ENCODE results near the gene SPEM2. TPM values are rescaled to one million over a fixed set of nuclear protein-coding genes. Genes with fewer than 3 reads are reported as not detected.

Gene SPEM2
- total RNA-seq, 1 donor from 2014 or later: not detected

DNA sequence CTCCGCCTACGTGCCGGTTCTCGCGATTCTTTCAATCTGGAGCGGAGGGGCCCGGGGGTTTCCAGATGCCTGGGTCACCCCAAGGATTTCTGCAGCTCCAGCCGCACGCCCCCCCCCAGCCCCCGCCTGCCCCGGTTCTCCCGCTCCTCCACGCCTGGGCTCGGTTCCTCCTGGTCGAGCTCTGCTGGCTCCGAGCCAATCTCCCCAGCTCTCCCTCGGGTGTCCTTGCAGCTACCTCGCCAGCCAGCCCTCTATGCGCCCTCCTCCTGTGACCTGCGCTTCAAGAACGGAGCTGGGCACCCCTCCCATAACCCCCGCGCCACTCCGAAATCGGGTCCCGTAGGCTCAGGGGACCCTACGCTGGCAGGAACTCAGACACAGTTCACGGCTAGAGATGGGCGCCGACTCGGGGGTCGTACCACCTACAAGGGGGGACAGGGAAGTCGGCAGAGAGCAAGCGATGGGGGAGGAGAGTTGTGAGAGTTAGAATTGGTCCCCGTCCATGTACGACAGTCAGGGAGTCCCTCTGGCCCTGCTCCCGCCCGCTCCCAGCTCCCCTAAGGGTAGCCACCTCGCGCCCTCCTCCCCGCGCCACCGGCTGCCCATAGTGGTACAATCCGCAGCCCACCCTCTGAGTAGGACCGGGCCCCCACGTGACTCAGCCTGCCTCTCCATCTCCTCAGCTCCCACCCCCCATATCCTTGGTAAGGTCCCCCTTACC, 14.9 kb downstream of the SPEM2 start:
- DNase-seq (ENCODE audit: low spot score): no peak

DNA sequence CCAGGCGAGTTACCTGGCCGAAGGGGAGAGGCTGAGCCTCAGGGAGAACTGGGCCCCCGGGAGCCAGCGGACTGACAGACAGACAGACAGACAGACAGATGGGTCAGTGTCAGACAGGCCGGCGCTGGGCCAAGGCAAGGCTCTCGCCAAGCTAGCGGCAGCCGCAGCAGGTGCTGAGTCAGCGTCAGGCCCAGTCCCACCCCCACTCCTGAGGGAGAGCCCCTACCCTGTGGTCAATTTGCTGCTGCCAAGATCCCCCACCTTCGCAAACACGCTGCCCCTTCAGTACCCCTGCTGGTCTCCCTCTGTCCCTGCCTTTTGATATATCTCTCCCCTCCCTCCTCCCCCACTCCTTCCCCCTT, 15.4 kb downstream of the SPEM2 start:
- DNase-seq (ENCODE audit: low spot score): no peak

DNA sequence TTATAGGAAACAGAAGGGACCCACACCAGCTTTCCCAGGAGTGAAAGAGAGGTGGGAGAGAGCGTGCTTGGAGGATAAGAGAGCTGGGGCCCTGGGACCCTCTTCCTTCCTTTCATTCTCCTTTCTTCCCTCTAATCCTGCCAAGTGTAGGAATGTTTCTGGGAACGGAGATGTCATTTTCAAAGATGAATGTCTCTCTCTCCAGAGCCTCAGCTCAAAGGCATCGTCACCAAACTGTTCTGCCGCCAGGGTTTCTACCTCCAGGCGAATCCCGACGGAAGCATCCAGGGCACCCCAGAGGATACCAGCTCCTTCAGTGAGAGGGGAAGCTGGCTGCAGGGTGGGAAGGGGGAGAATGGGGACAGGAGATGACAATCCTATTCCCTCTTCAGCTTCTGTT, 15.8 kb downstream of the SPEM2 start:
- no peak for DNase-seq (ENCODE audit: low spot score)

DNA sequence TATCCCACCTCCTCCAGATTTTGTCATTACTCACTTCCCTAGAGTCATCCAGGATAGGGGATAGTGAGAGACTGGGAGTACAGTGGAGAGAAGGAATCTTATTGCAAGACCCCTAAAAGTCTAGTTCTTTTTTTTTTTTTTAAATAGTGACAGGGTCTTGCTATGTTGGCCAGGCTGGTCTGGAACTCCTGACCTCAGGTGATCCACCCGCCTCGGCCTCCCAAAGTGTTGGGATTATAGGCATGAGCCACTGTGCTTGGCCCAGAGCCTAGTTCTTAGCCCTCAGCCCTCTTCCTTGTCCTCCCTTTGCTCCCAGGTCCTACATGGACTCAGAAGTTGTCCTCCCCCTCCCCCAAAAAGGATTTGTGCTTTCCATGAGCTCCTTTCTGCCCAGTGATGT, 16.7 kb downstream of the SPEM2 start:
- no peak for DNase-seq (ENCODE audit: low spot score)

DNA sequence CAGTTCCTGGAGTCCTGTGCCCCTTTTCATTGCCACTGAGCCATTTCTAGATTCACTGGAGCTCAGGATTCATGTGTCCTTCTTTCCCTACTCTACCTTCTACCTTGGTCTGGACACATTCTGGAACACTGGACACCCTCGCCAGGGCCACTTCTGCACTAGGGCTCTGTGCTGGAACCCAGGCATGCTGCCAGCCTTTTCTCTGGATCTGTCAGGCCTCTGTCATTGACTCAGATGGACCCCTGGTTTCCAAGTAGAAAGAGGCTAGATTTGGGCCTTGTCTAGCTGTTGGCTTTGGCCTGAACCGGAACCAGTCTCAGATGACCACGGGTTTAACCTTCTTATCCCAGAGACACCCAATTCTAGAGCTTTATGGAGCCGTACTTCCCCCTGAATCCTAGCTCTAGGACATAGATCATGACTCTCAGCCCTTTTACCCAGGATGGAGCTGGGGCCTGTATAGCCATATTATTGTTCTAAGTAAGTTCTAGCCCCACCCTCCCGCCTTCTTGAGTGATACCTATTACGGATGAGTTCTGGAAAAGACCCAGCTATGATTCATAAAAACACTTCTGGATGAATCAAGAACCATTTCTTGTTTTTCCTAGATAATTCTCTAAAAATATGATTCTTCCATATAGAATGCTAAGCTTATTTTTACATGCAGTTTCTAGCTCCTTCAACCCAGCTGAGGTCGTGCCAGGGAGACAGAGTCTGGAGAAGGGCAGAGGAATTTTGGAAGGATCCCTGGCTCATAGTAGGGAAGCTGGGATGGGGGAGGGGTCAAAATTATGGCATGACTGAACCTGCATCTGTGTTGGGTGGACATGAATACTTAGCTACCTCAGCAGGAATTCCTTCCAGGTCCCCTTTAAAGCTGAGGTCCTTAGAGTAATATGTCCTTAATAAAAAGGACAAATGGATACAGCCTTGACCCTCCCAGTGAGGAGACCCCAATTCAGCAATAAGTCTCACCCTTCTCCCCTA, 18.4 kb downstream of the SPEM2 start:
- no peak for DNase-seq (ENCODE audit: low spot score)

DNA sequence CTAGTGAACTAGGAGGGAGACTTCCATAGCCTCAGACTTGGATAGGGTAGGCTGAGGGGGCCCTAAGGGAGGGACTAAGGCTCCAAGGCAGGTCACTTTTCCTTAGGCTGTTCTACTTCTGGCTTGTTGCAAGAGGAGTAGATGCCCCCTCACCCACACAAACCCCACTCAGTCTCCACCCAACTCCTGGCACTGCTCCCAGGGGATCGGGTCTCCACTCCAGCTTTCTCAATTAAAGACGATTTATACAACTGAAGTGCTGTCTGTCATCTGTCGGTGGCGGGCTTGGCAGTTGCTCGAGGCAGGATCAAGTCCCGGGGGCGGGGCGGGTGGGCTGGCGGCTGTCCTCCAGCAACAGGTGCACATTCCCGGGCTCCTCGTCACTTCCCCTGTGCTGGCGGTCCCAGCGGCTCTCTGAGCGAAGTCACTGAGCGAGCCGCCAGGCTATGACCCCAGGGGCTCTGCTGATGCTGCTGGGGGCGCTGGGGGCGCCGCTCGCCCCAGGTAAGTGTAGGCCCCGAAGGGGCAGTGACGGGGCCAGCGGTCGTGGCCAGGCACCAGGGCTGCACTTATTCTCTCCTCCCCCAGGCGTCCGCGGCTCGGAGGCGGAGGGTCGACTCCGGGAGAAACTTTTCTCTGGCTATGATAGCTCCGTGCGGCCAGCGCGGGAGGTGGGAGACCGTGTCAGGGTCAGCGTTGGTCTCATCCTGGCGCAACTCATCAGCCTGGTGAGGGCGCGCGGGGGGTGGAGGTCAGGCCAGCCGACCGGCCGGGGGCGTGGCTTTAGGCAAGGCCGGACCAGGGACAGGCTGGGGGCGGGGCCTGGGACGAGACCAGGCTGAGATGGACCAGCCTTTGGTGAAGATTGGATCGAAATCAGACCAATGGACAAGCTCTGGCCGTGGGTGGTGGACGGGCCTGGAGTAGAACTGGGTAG, 19.5 kb downstream of the SPEM2 start, which contains the start of gene CHRNB1:
TSS of gene CHRNB1 (plus strand) at position 380 of the 937 bp plus-strand sequence. CDS start at position 447, 67 bp downstream.
- no peak for DNase-seq (ENCODE audit: low spot score)

DNA sequence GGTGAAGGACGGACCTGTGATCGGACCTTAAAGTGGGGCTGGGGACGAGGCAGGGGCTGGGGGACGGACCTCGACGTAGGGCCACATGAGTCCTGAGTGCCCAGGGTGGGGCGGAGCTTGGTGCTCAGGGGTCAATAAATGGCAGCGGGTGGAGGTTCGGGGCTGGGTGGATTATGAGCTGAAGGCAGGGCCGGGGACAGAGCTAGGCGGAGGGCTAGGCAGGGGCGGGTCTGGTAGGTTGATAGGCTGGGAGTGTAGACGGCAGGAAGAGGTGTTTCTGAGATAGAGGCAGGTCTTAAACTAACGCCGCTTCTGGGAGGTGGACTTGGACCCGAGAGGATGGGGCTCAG, 20.2 kb downstream of the SPEM2 start:
- DNase-seq (ENCODE audit: low spot score): no peak

DNA sequence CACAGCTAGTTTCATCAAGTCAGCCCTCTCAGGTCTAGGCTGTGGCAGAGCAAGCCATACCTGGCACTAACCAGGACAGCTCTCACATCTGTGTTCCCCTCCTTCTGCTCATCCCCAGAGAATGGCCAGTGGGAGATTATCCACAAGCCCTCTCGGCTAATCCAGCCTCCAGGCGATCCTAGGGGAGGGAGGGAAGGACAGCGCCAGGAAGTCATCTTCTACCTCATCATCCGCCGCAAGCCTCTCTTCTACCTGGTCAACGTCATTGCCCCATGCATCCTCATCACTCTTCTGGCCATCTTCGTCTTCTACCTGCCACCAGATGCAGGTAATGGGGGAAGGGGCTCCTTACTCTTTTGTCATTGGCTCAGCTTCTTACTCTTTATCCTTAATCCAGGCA, 23.0 kb downstream of the SPEM2 start:
- no peak for DNase-seq (ENCODE audit: low spot score)

DNA sequence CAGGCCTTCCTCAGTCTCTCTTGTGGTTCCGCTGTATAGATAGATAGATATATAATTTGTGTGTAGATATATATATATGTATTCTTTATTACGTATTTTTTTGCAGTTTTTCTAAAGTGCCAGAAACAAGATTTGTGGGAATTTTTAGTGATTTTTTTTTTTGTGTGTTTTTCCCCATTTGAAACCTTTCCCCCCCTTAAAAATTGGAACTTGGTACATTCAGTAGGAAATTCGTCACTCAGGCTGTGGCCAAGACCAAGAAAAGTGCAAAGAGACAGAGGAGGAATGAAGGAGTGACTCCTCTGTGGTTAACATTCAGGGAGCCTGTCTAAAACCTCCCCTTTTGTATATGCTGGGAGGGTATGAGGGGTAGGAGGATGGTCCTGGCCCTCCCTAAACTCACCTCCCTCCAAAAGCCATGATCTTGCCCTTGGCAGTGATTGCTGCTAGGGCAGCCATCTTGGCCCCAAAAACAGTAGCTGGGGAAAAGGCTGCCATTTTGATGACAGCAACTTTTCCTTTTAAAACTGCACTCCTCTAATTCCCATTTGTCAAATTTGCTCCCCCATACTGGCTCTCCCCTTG, 34.6 kb downstream of the SPEM2 start:
- DNase-seq (ENCODE audit: low spot score): no peak

DNA sequence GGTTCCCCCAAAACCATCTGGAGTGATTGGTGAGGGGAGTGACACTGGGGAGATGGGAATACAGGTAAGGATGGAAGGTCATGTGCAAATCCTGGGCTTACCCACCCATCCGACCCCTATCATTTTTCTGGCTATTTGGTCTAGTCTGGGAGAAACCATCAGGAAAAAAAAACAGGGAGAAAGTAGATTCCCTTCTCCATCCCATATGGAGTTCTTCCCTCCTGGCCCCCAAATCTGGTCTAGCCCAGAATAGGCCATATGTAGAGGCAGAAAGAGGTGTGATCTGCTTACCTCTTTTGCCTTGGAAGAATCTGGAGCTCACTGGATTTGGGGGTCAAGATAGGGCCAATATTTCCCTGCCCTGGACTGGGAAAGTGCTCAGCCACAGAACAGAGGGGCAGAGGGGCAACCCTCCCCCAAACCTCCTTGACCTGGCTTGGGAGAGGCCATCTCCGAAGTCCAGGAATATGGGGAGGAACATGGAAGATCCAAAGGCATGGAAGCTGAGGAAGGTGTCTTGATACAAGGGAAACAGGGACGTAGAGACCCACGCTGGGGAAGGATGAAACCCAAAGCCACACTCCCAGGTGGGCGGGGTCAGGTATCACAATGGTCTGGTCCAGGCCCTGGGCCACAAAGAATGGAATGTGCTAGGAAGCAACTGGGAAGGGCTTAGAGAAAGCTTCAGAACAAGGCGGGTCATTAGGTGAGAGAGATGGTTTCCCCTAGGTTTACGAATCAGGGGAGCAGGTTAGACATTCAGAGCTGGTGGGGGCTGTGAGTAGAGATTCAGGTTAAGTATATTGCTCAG, 35.6 kb downstream of the SPEM2 start:
- DNase-seq (ENCODE audit: low spot score): no peak

DNA sequence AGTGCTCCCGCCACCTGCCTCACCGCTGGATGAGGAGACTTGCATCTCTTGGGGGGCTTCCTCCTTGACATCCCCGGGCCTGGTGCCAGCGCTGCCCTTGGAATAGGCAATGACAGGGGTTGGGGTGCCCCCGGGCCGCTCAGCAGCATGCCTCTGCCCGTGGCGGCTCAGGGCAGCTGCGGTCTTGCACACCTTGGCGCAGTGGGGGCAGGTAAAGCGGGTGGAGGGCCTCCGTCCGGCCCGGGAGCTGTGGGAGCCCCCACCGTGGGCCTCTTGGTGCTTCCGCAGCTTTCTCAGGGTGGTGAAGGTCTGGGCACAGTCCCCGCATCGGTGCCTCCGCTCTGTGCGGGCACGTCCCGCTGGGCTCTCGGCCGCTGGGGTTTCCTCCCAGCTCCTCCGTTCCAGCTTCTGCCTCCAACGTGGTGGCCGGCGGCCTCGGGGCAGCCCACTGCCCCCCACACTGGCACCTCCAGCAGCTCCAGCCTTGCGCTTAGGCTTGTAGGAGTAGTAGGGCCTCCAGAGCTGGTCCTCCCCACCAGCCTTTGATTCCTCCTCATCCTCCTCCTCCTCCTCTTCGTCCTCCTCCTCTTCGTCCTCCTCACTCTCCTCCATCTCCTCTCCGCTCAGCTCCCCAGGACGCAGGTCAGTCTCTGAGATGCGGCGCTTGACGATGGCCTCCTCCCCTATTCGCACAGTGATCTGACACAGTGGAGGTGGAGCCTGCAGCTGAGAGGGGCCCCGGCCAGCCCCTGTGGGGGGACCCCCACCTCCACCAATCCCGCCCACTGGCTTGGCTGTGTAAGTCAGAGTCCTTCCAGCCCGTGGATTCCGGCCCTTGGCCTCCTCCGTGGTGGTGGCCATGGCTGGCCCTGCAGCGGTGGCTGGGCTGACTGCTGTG, 37.3 kb downstream of the SPEM2 start:
- DNase-seq (ENCODE audit: low spot score): no peak

DNA sequence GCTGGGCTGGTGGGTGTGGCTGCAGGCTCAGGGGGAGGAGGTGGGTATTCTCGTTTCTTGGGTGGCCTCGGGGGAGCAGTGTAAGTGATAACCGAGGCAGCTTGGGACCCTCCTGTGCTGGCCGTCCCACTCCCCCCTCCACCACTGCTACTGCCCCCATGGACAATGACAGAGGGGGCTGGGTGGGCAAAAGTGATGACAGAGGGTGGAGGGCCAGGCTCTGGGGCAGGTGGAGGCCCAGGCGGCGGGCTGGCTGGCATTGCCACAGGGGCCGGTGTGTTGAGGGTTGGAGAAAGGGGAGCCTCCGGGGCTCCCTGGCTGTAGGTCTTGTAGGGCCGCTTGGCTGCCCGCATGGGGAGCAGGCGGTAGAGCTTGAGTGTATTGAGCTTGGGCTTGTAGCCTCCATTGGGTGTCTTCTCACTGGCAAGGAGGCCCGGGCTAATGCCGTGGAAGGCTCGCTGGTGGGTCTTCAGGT, 38.0 kb downstream of the SPEM2 start:
- no peak for DNase-seq (ENCODE audit: low spot score)

DNA sequence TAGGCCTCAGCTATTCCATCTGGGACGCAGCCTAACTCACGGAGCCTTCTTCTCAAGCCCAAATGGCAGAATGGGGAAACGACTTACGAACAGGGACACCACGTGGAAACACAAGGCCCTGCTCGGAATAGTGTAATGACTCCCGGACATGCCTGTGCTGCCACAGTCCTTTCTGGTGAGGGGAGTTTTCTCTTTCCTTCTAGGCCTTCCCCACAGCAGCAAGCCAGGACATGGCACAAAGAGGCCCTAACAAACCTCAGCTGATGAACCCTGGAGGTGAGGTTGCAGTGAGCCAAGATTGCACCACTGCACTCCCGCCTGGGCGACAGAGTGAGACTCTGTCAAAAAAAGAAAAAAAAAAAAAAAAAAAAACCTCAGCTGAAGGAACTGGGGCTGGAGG, 38.7 kb downstream of the SPEM2 start:
- DNase-seq (ENCODE audit: low spot score): no peak

DNA sequence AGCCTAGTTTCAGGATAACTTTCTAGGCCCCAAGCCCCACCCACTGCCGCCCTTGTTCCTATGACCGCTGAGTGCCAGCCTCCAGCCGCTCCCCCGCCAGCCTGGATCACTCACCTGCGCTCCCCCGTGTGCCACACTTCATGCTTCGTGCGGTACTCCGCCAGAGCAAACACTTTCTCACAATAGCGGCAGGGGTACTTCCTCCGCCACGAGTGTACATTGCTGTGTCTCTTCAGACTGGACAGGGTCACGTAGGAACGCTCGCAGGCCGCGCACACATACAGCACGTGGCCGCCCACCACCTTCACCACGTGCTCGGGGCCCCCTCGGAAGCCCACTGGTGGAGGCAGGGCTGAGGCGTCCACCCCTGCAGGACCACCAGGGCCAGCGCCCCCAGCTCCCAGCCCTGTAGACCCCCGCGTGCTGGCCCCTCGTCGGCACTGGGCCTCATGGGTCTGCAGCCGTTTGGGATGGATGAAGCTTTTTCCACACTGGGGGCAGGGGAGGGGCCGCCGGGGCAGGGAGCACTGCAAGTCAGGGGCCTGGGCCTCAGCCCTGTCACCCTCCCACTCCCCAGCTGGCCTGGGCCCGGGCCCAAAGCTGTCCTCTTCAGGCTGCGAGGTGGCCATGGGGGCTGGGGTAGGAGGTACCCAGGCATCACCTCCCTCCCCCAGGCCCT, 40.3 kb downstream of the SPEM2 start:
- no peak for DNase-seq (ENCODE audit: low spot score)

DNA sequence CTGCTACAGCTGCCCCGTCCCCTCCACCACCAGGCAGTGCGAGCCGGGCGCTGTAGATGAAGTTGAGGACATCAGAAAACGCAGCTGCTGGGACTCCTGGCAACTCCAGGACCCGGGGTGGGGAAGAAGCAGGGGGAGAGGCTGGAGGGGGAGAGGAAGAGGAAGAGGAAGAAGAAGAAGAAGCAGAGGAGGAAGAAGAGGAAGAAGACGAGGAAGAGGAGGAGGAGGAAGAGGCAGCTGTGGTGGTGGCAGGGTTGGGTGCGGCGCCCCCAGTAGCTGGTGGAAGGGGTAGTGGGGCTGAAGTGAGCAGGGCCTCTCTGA, 40.9 kb downstream of the SPEM2 start:
- DNase-seq (ENCODE audit: low spot score): no peak

DNA sequence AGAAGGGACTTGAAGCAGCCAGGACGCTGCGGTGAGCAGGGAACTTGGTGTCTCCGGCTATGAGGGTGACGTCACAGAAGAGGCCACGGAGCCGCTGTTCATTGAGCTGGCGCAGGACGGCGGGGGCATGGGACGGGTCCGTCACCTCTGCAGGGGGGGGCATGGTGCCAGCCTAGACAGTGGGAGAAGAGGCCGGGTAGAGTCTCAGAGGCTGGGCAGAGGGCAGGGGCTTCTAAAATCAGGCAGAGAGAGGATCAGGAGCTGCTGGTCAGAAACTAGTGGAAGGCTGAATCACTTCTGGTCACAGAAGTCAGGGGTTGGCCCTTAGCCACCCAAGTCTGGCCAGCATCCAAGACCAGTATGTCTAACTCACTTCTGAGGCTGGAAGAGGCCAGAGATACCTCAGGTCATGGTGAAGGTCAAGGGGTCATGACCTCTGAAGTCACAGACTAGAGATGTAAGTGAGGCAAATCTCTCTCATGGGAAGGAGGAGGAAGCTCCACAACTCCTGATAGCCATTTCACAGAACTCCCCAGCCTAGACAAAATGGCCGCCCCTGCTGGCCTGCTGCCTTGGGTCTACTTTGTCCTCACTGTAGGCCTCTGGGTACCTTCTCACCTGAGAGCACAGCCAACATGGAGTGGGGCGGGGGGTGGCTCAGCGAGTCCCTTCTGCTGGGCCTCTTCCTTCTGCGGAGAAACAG, 41.4 kb downstream of the SPEM2 start:
- DNase-seq (ENCODE audit: low spot score): no peak

DNA sequence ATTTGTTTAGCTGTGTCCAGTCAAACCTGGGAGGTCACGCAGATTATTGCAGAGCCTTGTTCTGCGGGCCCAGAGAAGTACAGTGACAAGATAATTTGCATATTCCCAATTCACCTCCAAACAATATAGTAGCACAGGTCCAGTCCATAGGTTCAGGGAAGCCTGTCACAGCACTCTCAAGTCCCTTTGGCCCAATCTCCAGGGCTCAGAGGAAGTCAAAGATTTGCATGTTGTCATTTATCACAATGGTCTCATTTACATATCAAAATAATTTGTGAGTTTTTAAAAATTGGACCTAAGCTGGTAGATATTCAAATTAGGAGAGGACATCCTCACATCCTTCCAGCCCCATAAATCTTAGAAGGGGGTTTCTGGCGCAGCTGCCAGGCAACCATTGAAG, 42.1 kb downstream of the SPEM2 start:
- DNase-seq (ENCODE audit: low spot score): no peak

DNA sequence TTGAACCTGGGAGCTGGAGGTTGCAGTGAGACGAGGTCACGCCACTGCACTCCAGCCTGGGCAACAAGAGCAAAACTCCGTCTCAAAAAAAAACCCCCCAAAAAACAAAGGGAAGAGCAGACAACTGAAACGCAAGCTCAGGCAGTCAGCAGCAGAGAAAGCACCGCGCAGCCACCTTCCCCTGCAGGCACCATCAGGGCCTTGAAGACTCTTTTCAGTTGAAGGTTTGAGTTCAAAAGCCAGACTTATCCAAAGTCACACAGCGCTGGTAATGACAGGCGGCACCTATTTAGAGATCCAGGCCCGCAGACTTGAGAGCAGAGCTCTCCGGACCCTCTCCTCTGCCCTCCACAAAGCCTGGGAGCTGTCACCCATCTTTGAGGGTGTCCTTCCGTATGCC, 42.9 kb downstream of the SPEM2 start:
- DNase-seq (ENCODE audit: low spot score): no peak
